H1 (cell line): ENCODE data around the gene KCNH4. TPM values are rescaled to one million over a fixed set of nuclear protein-coding genes. Genes with fewer than 3 reads are reported as not detected.

Experiments
- CTCF ChIA-PET: fragments of 300-600 bp; sonication (Branson Sonifier 250); formaldehyde crosslinking; loops from one replicate; lab custom pipeline; 2021; ENCODE audit not compliant: partially characterized antibody; lab: Charles Lee
- POLR2A ChIA-PET: fragments of 300-600 bp; sonication (Branson Sonifier 250); formaldehyde crosslinking; loops from one replicate; lab custom pipeline; 2021; ENCODE audit warnings: inconsistent platforms; ENCODE audit not compliant: partially characterized antibody; lab: Charles Lee
- DNase-seq, 2 experiments: peaks; one replicate each; pipeline versions ENCODE4 v3.0.0 to v3.0.0-alpha.2; 2010 to 2022; ENCODE audit warnings: low spot score in 2 of 2, low read depth in 1 of 2, mixed read lengths in 1 of 2
- FAIRE-seq: peaks from 2 replicates; lab custom pipeline; 2011; peaks lifted over from hg19 to GRCh38; lab: Jason Lieb, UNC
- H2AFZ ChIP-seq: 2 replicates; pipeline ENCODE4 v1.8.1; 2012; ENCODE audit warnings: low read length, inconsistent platforms
- H2AK5ac ChIP-seq: 2 replicates; pipeline ENCODE4 v1.6.1; 2013; ENCODE audit warnings: low read depth, low read length
- H2BK120ac ChIP-seq: replicated peaks from 2 replicates; pipeline ENCODE3; 2013; ENCODE audit warnings: low read depth, low read length, inconsistent platforms
- H2BK12ac ChIP-seq: 2 replicates; pipeline ENCODE4 v1.6.1; 2013; ENCODE audit warnings: low read depth, low read length
- H2BK15ac ChIP-seq: 2 replicates; pipeline ENCODE4 v1.6.1; 2013; ENCODE audit warnings: low read length
- H2BK20ac ChIP-seq: 2 replicates; pipeline ENCODE4 v1.6.1; 2013; ENCODE audit warnings: low read length
- H2BK5ac ChIP-seq: 2 replicates; pipeline ENCODE4 v1.6.1; 2013; ENCODE audit warnings: low read depth, low read length
- H3K14ac ChIP-seq: 2 replicates; pipeline ENCODE4 v1.6.1; 2013; ENCODE audit warnings: inconsistent platforms; ENCODE audit not compliant: insufficient read length
- H3K18ac ChIP-seq: 2 replicates; pipeline ENCODE4 v1.6.1; 2013; ENCODE audit warnings: low read length; ENCODE audit errors: extremely low read depth
- H3K23ac ChIP-seq: 2 replicates; pipeline ENCODE4 v1.6.1; 2013; ENCODE audit warnings: inconsistent platforms; ENCODE audit not compliant: insufficient read length
- H3K23me2 ChIP-seq: 2 replicates; pipeline ENCODE4 v1.6.1; 2013; ENCODE audit warnings: low read depth, low read length
- H3K27ac ChIP-seq: 2 replicates; pipeline ENCODE4 v1.6.1; 2011; ENCODE audit warnings: low read depth, low read length, inconsistent platforms
- H3K27me3 ChIP-seq, 4 experiments: replicated peaks in 1 of 4; 1 replicate in 1 of 4; 2 replicates in 3 of 4; pipeline versions ENCODE4 v1.6.1 to v1.8.1; 2011 to 2013; ENCODE audit warnings: low read length in 3 of 4, mild to moderate bottlenecking in 3 of 4, inconsistent platforms in 2 of 4, mixed read lengths in 2 of 4, moderate library complexity in 1 of 4; ENCODE audit not compliant: control insufficient read depth in 3 of 4, insufficient read depth in 3 of 4; ENCODE audit errors: extremely low read depth in 1 of 4
- H3K36me3 ChIP-seq, 4 experiments: 2 replicates each; pipeline versions ENCODE4 v1.6.1 to v1.8.1; 2011 to 2013; ENCODE audit warnings: mild to moderate bottlenecking in 4 of 4, low read length in 3 of 4, moderate library complexity in 2 of 4, control low read depth in 1 of 4, inconsistent platforms in 1 of 4; ENCODE audit not compliant: insufficient read depth in 4 of 4, control insufficient read depth in 2 of 4
- H3K4ac ChIP-seq: replicated peaks from 2 replicates; pipeline ENCODE3; 2013; ENCODE audit warnings: low read length, low read depth, mixed read lengths, inconsistent platforms; ENCODE audit not compliant: insufficient read length
- H3K4me1 ChIP-seq, 4 experiments: replicated peaks in 1 of 4; 1 replicate in 1 of 4; 2 replicates in 3 of 4; pipeline versions ENCODE4 v1.6.1 to v1.8.1; 2011 to 2013; ENCODE audit warnings: low read length in 3 of 4, inconsistent platforms in 2 of 4, mixed read lengths in 1 of 4; ENCODE audit not compliant: insufficient read depth in 4 of 4, control insufficient read depth in 3 of 4
- H3K4me2 ChIP-seq, 2 experiments: 2 replicates each; pipeline versions ENCODE4 v1.6.1 to v1.8.1; 2011 to 2013; ENCODE audit warnings: low read depth in 2 of 2, low read length in 2 of 2, control low read depth in 1 of 2, inconsistent platforms in 1 of 2, mild to moderate bottlenecking in 1 of 2; ENCODE audit not compliant: insufficient read depth in 1 of 2
- H3K4me3 ChIP-seq, 4 experiments: fragments of 200-600, 300-600 bp in 1 of 4; sonication (generic), shearing (Covaris generic), sonication (Bioruptor Twin) in 1 of 4; 2 replicates each; pipeline versions ENCODE4 v1.5.1 to v1.8.1; 2011 to 2016; ENCODE audit warnings: low read length in 4 of 4, low read depth in 3 of 4, control low read depth in 2 of 4, inconsistent platforms in 2 of 4, mild to moderate bottlenecking in 2 of 4, mixed read lengths in 1 of 4, moderate library complexity in 1 of 4; ENCODE audit not compliant: insufficient read depth in 2 of 4; ENCODE audit errors: extremely low read depth in 1 of 4
- H3K56ac ChIP-seq: replicated peaks from 2 replicates; pipeline ENCODE3; 2013; ENCODE audit warnings: low read depth, mild to moderate bottlenecking, mixed read lengths, low read length, inconsistent platforms; ENCODE audit not compliant: insufficient read length
- H3K79me1 ChIP-seq: 2 replicates; pipeline ENCODE4 v1.6.1; 2013; ENCODE audit warnings: low read depth, low read length, control low read depth
- H3K79me2 ChIP-seq, 2 experiments: 2 replicates each; pipeline versions ENCODE4 v1.6.1 to v1.8.1; 2012 to 2013; ENCODE audit warnings: low read length in 2 of 2, mild to moderate bottlenecking in 2 of 2, inconsistent platforms in 1 of 2; ENCODE audit not compliant: insufficient read depth in 2 of 2, control insufficient read depth in 1 of 2
- H3K9ac ChIP-seq, 4 experiments: replicated peaks in 1 of 4; 1 replicate in 1 of 4; 2 replicates in 3 of 4; pipeline versions ENCODE4 v1.6.1 to v1.8.1; 2011 to 2013; ENCODE audit warnings: low read depth in 3 of 4, low read length in 3 of 4, control low read depth in 2 of 4, mild to moderate bottlenecking in 2 of 4, moderate library complexity in 2 of 4, inconsistent platforms in 1 of 4; ENCODE audit errors: extremely low read depth in 1 of 4
- H3K9me3 ChIP-seq, 2 experiments: 2 replicates each; pipeline versions ENCODE4 v1.6.1 to v1.8.1; 2012 to 2013; ENCODE audit warnings: mild to moderate bottlenecking in 2 of 2, moderate library complexity in 2 of 2, control low read depth in 1 of 2, inconsistent platforms in 1 of 2, low read depth in 1 of 2, low read length in 1 of 2, mixed read lengths in 1 of 2; ENCODE audit not compliant: insufficient read depth in 2 of 2
- H4K20me1 ChIP-seq, 2 experiments: replicated peaks in 1 of 2; 2 replicates each; pipeline versions ENCODE3 to v1.8.1; 2011 to 2013; ENCODE audit warnings: inconsistent platforms in 2 of 2, low read length in 2 of 2, mild to moderate bottlenecking in 1 of 2; ENCODE audit not compliant: insufficient read depth in 2 of 2, control insufficient read depth in 1 of 2
- H4K5ac ChIP-seq: 2 replicates; pipeline ENCODE4 v1.6.1; 2013; ENCODE audit warnings: low read length, low read depth, mixed read lengths, inconsistent platforms; ENCODE audit not compliant: insufficient read length
- H4K8ac ChIP-seq: 2 replicates; pipeline ENCODE4 v1.8.0; 2013; ENCODE audit warnings: mild to moderate bottlenecking, moderate library complexity, low read length, inconsistent platforms; ENCODE audit not compliant: insufficient read depth; ENCODE audit errors: extremely low read depth
- H4K91ac ChIP-seq: replicated peaks from 2 replicates; pipeline ENCODE3; 2013; ENCODE audit warnings: low read length, mixed read lengths, inconsistent platforms; ENCODE audit not compliant: insufficient read length
- HDAC6 ChIP-seq: IDR thresholded peaks from one replicate; pipeline ENCODE4 v1.7.1; 2012; ENCODE audit warnings: low read depth, mild to moderate bottlenecking, inconsistent platforms, low read length, moderate library complexity
- POU5F1 ChIP-seq: IDR thresholded peaks from 2 replicates; pipeline ENCODE4 v1.6.1; 2011; ENCODE audit warnings: low read depth, mild to moderate bottlenecking, low read length, moderate library complexity
- RNF2 ChIP-seq: fragments of 200-900, 300-1000 bp; sonication (generic); IDR thresholded peaks from 2 replicates; pipeline ENCODE4 v1.7.1; 2016; ENCODE audit warnings: borderline replicate concordance, low read depth, mild to moderate bottlenecking, antibody characterized with exemption, low read length; ENCODE audit not compliant: poor library complexity, severe bottlenecking; ENCODE audit errors: missing control alignments
- RXRA ChIP-seq: IDR thresholded peaks from 2 replicates; pipeline ENCODE4 v1.6.1; 2011; ENCODE audit warnings: low read depth, mild to moderate bottlenecking, low read length, moderate library complexity; ENCODE audit not compliant: insufficient read depth
- SAP30 ChIP-seq: fragments of 300-600 bp; sonication (generic); IDR thresholded peaks from 2 replicates; pipeline ENCODE4 v1.7.1; 2012; ENCODE audit warnings: low read length, moderate library complexity, mild to moderate bottlenecking, inconsistent platforms; ENCODE audit not compliant: insufficient read depth, insufficient replicate concordance
- SUZ12 ChIP-seq: fragments of 200-600 bp; sonication (generic); IDR thresholded peaks from 2 replicates; pipeline ENCODE4 v1.6.1; 2012; ENCODE audit warnings: mild to moderate bottlenecking, inconsistent platforms, low read length, moderate library complexity, mixed read lengths
- TAF1 ChIP-seq: IDR thresholded peaks from 2 replicates; pipeline ENCODE4 v1.6.1; 2011; ENCODE audit warnings: mild to moderate bottlenecking, low read depth, low read length
- WGBS, 2 experiments: shearing (Covaris generic) in 1 of 2; methylation state at CpG; one replicate each; pipeline versions ENCODE4 v1.1.6 to v1.1.7; 2013 to 2015; ENCODE audit warnings: low lambda C conversion rate in 2 of 2, mixed read lengths in 2 of 2, inconsistent platforms in 1 of 2, low coverage in 1 of 2, missing lambda C conversion rate in 1 of 2; ENCODE audit not compliant: insufficient replicate concordance in 2 of 2, insufficient coverage in 1 of 2, insufficient read length in 1 of 2; ENCODE audit errors: extremely low coverage in 1 of 2, missing lambda C conversion rate in 1 of 2; 5-methylcytosine and 5-hydroxymethylcytosine counted together
- polyA plus RNA-seq, 7 experiments: library from polyadenylated mRNA; depleted of rRNA in 3 of 7; stranded (reverse) in 5 of 7; unstranded in 2 of 7; fragments of >200 nt in 5 of 7; fragments of 200-250 nt in 2 of 7; gene quantifications; 1 replicate in 5 of 7; 2 replicates in 1 of 7; 4 replicates in 1 of 7; pipeline versions ENCODE4 v1.2.1 to v1.2.3, GENCODE V29; 2011 to 2013; ENCODE audit warnings: missing spikeins in 2 of 7, mixed read lengths in 2 of 7
- total RNA-seq: library from RNA; stranded (reverse); fragmentation: NEBNext Ultra II Directional; extraction: Animal tissue kit (Norgen Biotek cat#: 25700); gene quantifications from 2 replicates; pipeline ENCODE4 v1.2.1, GENCODE V29; 2021

KCNH4 gene
- total and polyA plus RNA-seq, 2 of the 8 experiments (the other 6 are each of a cell fraction or from before 2014, with no cell fraction given), result 0.44 to 0.47 TPM

GRCh38 chr17:42191275-42191608 is 10.3 kb upstream of the KCNH4 start:
- POLR2A ChIA-PET, result no interaction called here

More at GRCh38 chr17:42191275-42191608, 10.3 kb upstream of the KCNH4 start:
- Histone ChIP-seq H3K18ac (no peak overlapping the region), H2AFZ (no peak overlapping the region), H3K23ac (no peak overlapping the region), H4K8ac (peak overlapping the region; percentile 2; the same call in 1 of the 2 replicates), H2BK15ac (no peak overlapping the region), H3K4me2 (no peak overlapping the region), H3K36me3 (no peaks in the 10 kb centered on the region), H2BK20ac (no peak overlapping the region), H3K4me1 (peaks cover 0 to 4% (median 3%) of the 10 kb centered on the region in 4 experiments; a peak in 5 of 7 replicates), H3K27me3 (no peaks in the 10 kb centered on the region), H3K23me2 (no peaks in the 10 kb centered on the region), H3K27ac (no peak overlapping the region), H2BK12ac (no peak overlapping the region), H4K20me1 (peaks cover 0 to 1% of the 10 kb centered on the region in 2 experiments), H2AK5ac (no peak overlapping the region), H2BK120ac (no peak overlapping the region), H3K14ac (no peak overlapping the region), H3K4ac (no peak overlapping the region), H4K5ac (no peak overlapping the region), H3K4me3 (no peak overlapping the region), H3K9me3 (no peaks in the 10 kb centered on the region), H3K56ac (no peak overlapping the region), H4K91ac (no peak overlapping the region), H2BK5ac (no peak overlapping the region), H3K9ac (no peak overlapping the region), H3K79me1 (no peaks in the 10 kb centered on the region), H3K79me2 (no peaks in the 10 kb centered on the region)
- DNase-seq, result no peak
- no peak for FAIRE-seq
- 88% methylated on average over 5 of the region's 5 CpGs; no CpG with 5 or more reads in 1 of the 2 experiments for WGBS, 2 experiments
- CTCF ChIA-PET, result interaction anchor here (1.0 to 2.7 kb wide), 5 partner anchors 10 to 31 kb away, joined by 3 to 13 read pairs (median 4); partner anchors contain the start of gene KCNH4
- no peak for TF ChIP-seq POU5F1
- no peak for TF ChIP-seq SUZ12
- no peak for TF ChIP-seq HDAC6
- TF ChIP-seq RNF2, result no peak
- TF ChIP-seq RXRA, result no peak
- TF ChIP-seq TAF1, result no peak
- no peak for TF ChIP-seq SAP30
